KOPT-K1 (cell line): Measurements from ENCODE around the gene WDR5B.
A peak's percentile ranks its signal among the peaks of the same experiment; 100 is the strongest.
"Not testable (repeated sequence)": the region's sequence is repeated elsewhere in the genome, so short reads cannot be mapped to it uniquely, and the experiment has no call there.

Experiments used
- H3K27ac ChIP-seq: fragments of 200-600 bp; sonication (generic); 2 replicates; pipeline ENCODE4 v1.5.1; 2016; ENCODE audit warnings: antibody characterized with exemption, mild to moderate bottlenecking, low read depth, low read length; ENCODE audit not compliant: poor library complexity, severe bottlenecking
- H3K36me3 ChIP-seq: fragments of 200-600 bp; sonication (generic); 2 replicates; pipeline ENCODE4 v1.5.1; 2017; ENCODE audit warnings: antibody characterized with exemption, mild to moderate bottlenecking, low read length, moderate library complexity; ENCODE audit not compliant: insufficient read depth
- H3K9me3 ChIP-seq: fragments of 200-600 bp; sonication (generic); 2 replicates; pipeline ENCODE4 v1.5.1; 2017; ENCODE audit warnings: antibody characterized with exemption, low read length, mild to moderate bottlenecking; ENCODE audit not compliant: insufficient read depth, poor library complexity, severe bottlenecking

The WDR5B gene

GRCh38 chr3:122415762-122416654 is at the start of gene WDR5B:
TSS of gene WDR5B (minus strand) at chr3:122416062. CDS start at chr3:122415528, 534 bp downstream.
- Histone ChIP-seq H3K9me3 (no peaks in the 10 kb centered on the region), H3K27ac (peak within 1 kb of the TSS; percentile 87), H3K36me3 (peaks cover 38% of the 10 kb centered on the region)

GRCh38 chr3:122464659-122465058 is 48.8 kb upstream of the WDR5B start:
- no peak overlapping the region for H3K27ac ChIP-seq
- H3K9me3 ChIP-seq: no peaks in the 10 kb centered on the region
- H3K36me3 ChIP-seq: peaks cover 69% of the 10 kb centered on the region

GRCh38 chr3:122462406-122462805 is 46.5 kb upstream of the WDR5B start:
- Histone ChIP-seq H3K27ac (no peak overlapping the region), H3K36me3 (peaks cover 91% of the 10 kb centered on the region), H3K9me3 (no peaks in the 10 kb centered on the region)

- no peak overlapping the region for H3K27ac ChIP-seq
- H3K36me3 ChIP-seq: peaks cover 92% of the 10 kb centered on the region
- H3K9me3 ChIP-seq: no peaks in the 10 kb centered on the region
These were observed 45.9 kb upstream of the WDR5B start for GRCh38 chr3:122461806-122462205.

GRCh38 chr3:122458992-122459391 is 43.1 kb upstream of the WDR5B start:
- Histone ChIP-seq H3K36me3 (peaks cover 96% of the 10 kb centered on the region), H3K9me3 (no peaks in the 10 kb centered on the region), H3K27ac (no peak overlapping the region)

- Histone ChIP-seq H3K36me3 (peaks cover 97% of the 10 kb centered on the region), H3K27ac (no peak overlapping the region), H3K9me3 (no peaks in the 10 kb centered on the region)
These were observed 41.8 kb upstream of the WDR5B start for GRCh38 chr3:122457706-122458105.

GRCh38 chr3:122456074-122456473 is 40.2 kb upstream of the WDR5B start:
- no peak overlapping the region for H3K27ac ChIP-seq
- H3K9me3 ChIP-seq: no peaks in the 10 kb centered on the region
- H3K36me3 ChIP-seq: peaks cover 96% of the 10 kb centered on the region

GRCh38 chr3:122451371-122451770 is 35.5 kb upstream of the WDR5B start:
- no peaks in the 10 kb centered on the region for H3K9me3 ChIP-seq
- no peak overlapping the region for H3K27ac ChIP-seq
- H3K36me3 ChIP-seq: peaks cover 85% of the 10 kb centered on the region

- H3K36me3 ChIP-seq: peaks cover 83% of the 10 kb centered on the region
- H3K9me3 ChIP-seq, H3K27ac ChIP-seq: not testable (repeated sequence)
These were observed 32.4 kb upstream of the WDR5B start for GRCh38 chr3:122448218-122448617.

- H3K9me3 ChIP-seq, H3K27ac ChIP-seq: not testable (repeated sequence)
- peaks cover 84% of the 10 kb centered on the region for H3K36me3 ChIP-seq
These were observed 28.6 kb upstream of the WDR5B start for GRCh38 chr3:122444491-122444887.

GRCh38 chr3:122443762-122444490 is 28.1 kb upstream of the WDR5B start:
- H3K9me3 ChIP-seq, H3K27ac ChIP-seq: not testable (repeated sequence)
- H3K36me3 ChIP-seq: peaks cover 84% of the 10 kb centered on the region

- no peak overlapping the region for H3K27ac ChIP-seq
- peaks cover 84% of the 10 kb centered on the region for H3K36me3 ChIP-seq
- H3K9me3 ChIP-seq: peaks cover 5% of the 10 kb centered on the region
These were observed 27.2 kb upstream of the WDR5B start for GRCh38 chr3:122443090-122443489.

- no peak overlapping the region for H3K27ac ChIP-seq
- H3K36me3 ChIP-seq: peaks cover 91% of the 10 kb centered on the region
- H3K9me3 ChIP-seq: peaks cover 16% of the 10 kb centered on the region
These were observed 20.1 kb upstream of the WDR5B start for GRCh38 chr3:122435950-122436349.

- Histone ChIP-seq H3K36me3 (peaks cover 91% of the 10 kb centered on the region), H3K27ac (no peak overlapping the region), H3K9me3 (no peaks in the 10 kb centered on the region)
These were observed 14.5 kb upstream of the WDR5B start for GRCh38 chr3:122430371-122430770.

GRCh38 chr3:122427857-122428471 is 12.1 kb upstream of the WDR5B start:
- H3K36me3 ChIP-seq: peaks cover 93% of the 10 kb centered on the region
- H3K9me3 ChIP-seq: no peaks in the 10 kb centered on the region
- H3K27ac ChIP-seq: no peak overlapping the region
